ENCODE data around the gene CISTR.

CISTR gene

DNA sequence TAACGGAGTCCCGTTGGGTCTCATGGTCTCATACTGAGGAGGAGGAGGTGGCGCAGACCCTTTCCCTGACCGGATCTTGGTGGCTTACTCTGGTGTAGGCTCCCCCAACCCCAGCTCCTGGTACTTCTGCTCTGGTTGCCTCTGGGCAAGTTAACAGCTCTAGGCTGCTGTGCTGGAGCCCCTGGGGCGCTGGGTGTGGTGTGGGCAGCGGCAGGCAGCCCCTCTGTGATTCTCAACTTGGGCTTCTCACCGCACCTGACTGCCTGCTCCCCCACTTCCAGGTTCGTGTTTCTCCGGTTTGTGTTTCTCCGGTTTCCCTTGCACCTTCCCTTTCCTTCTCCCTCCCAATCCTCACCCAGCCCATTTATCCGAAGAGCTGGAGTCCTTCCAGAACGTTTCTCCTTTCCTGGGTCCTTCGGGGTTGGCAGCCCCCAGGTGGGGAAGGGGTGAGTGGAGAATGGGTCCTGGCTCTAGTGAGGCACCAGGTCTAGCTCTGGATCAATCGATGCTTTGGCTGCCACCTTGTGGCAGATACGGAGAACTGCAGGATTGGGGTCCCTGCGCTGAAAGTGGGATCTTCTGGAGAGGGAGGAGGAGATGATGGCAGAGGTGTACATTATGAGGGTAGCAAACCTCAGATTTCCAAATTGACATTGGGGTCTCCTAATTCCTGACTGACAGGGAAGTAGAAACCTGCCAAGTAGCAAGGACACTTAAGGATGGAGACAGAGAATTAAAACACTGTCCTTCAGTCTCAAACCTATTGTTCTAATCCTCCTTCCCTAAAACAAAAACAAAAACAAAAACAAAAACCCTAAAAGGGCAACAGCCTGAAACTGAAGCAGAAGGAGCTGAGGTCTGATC, 8.3 kb downstream of the CISTR start (continued):
- TF ChIP-seq ZEB2 (tag by site-specific recombination; IDR thresholded peaks at IDR 0.05) (peak; percentile 28; the same call in 1 of the 2 replicates), FEZF1 (tag by site-specific recombination; IDR thresholded peaks at IDR 0.05) (no peak), ZNF548 (tag by site-specific recombination; IDR thresholded peaks at IDR 0.05) (no peak), SP3 (tag by site-specific recombination; IDR thresholded peaks at IDR 0.05) (no peak), IKZF3 (tag by site-specific recombination; IDR thresholded peaks at IDR 0.05) (peak; percentile 40; the same call in 1 of the 2 replicates), ZNF660 (tag by site-specific recombination; IDR thresholded peaks at IDR 0.05) (0 out of 2 replicates have a peak, but pooled peaks have one; percentile 51), ZNF404 (tag by site-specific recombination; IDR thresholded peaks at IDR 0.05) (no peak), ZNF2 (tag by site-specific recombination; IDR thresholded peaks at IDR 0.05) (0 out of 2 replicates have a peak, but pooled peaks have one; percentile 77), ZNF16 (tag by site-specific recombination; IDR thresholded peaks at IDR 0.05; ENCODE audit: low read depth) (no peak), ZNF473 (tag by site-specific recombination; IDR thresholded peaks at IDR 0.05) (no peak), ZNF335 (tag by site-specific recombination; conservative IDR thresholded peaks at IDR 0.05) (peak; percentile 51), KLF7 (tag by site-specific recombination; IDR thresholded peaks at IDR 0.05; ENCODE audit: borderline replicate concordance) (no peak), ZNF600 (tag by site-specific recombination; IDR thresholded peaks at IDR 0.05) (no peak), ZNF138 (tag by site-specific recombination; IDR thresholded peaks at IDR 0.05; ENCODE audit: borderline replicate concordance) (no peak), ZNF837 (tag by site-specific recombination; IDR thresholded peaks at IDR 0.05) (no peak), PRDM1 (tag by site-specific recombination; IDR thresholded peaks at IDR 0.05) (peak; percentile 66), ZNF274 (IDR thresholded peaks at IDR 0.05; ENCODE audit: low read length) (no peak), ZNF274 (tag by site-specific recombination; IDR thresholded peaks at IDR 0.05; ENCODE audit: borderline replicate concordance) (no peak), ZNF501 (tag by site-specific recombination; IDR thresholded peaks at IDR 0.05) (no peak), ZNF654 (tag by site-specific recombination; IDR thresholded peaks at IDR 0.05; ENCODE audit: low read depth) (peak; percentile 89), ZNF302 (tag by site-specific recombination; IDR thresholded peaks at IDR 0.05; ENCODE audit: low read depth) (no peak), REPIN1 (tag by site-specific recombination; IDR thresholded peaks at IDR 0.05; ENCODE audit: low read depth) (no peak), ZXDB (tag by site-specific recombination; IDR thresholded peaks at IDR 0.05) (no peak)
- TF ChIP-seq, protein P1, sequence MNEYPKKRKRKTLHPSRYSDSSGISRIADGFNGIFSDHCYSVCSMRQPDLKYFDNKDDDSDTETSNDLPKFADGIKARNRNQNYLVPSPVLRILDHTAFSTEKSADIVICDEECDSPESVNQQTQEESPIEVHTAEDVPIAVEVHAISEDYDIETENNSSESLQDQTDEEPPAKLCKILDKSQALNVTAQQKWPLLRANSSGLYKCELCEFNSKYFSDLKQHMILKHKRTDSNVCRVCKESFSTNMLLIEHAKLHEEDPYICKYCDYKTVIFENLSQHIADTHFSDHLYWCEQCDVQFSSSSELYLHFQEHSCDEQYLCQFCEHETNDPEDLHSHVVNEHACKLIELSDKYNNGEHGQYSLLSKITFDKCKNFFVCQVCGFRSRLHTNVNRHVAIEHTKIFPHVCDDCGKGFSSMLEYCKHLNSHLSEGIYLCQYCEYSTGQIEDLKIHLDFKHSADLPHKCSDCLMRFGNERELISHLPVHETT (tag by site-specific recombination; IDR thresholded peaks at IDR 0.05), result no peak
- TF ChIP-seq, protein P2, sequence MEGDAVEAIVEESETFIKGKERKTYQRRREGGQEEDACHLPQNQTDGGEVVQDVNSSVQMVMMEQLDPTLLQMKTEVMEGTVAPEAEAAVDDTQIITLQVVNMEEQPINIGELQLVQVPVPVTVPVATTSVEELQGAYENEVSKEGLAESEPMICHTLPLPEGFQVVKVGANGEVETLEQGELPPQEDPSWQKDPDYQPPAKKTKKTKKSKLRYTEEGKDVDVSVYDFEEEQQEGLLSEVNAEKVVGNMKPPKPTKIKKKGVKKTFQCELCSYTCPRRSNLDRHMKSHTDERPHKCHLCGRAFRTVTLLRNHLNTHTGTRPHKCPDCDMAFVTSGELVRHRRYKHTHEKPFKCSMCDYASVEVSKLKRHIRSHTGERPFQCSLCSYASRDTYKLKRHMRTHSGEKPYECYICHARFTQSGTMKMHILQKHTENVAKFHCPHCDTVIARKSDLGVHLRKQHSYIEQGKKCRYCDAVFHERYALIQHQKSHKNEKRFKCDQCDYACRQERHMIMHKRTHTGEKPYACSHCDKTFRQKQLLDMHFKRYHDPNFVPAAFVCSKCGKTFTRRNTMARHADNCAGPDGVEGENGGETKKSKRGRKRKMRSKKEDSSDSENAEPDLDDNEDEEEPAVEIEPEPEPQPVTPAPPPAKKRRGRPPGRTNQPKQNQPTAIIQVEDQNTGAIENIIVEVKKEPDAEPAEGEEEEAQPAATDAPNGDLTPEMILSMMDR (tag by site-specific recombination; IDR thresholded peaks at IDR 0.05), result peak; percentile 83
- TF ChIP-seq, protein P3, sequence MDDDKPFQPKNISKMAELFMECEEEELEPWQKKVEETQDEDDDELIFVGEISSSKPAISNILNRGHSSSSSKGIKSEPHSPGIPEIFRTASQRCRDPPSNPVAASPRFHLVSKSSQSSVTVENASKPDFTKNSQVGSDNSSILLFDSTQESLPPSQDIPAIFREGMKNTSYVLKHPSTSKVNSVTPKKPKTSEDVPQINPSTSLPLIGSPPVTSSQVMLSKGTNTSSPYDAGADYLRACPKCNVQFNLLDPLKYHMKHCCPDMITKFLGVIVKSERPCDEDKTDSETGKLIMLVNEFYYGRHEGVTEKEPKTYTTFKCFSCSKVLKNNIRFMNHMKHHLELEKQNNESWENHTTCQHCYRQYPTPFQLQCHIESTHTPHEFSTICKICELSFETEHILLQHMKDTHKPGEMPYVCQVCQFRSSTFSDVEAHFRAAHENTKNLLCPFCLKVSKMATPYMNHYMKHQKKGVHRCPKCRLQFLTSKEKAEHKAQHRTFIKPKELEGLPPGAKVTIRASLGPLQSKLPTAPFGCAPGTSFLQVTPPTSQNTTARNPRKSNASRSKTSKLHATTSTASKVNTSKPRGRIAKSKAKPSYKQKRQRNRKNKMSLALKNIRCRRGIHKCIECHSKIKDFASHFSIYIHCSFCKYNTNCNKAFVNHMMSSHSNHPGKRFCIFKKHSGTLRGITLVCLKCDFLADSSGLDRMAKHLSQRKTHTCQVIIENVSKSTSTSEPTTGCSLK (tag by site-specific recombination; IDR thresholded peaks at IDR 0.05), result no peak
- TF ChIP-seq, protein P4, sequence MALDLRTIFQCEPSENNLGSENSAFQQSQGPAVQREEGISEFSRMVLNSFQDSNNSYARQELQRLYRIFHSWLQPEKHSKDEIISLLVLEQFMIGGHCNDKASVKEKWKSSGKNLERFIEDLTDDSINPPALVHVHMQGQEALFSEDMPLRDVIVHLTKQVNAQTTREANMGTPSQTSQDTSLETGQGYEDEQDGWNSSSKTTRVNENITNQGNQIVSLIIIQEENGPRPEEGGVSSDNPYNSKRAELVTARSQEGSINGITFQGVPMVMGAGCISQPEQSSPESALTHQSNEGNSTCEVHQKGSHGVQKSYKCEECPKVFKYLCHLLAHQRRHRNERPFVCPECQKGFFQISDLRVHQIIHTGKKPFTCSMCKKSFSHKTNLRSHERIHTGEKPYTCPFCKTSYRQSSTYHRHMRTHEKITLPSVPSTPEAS (tag by site-specific recombination; IDR thresholded peaks at IDR 0.05), result no peak
- TF ChIP-seq, protein P5, sequence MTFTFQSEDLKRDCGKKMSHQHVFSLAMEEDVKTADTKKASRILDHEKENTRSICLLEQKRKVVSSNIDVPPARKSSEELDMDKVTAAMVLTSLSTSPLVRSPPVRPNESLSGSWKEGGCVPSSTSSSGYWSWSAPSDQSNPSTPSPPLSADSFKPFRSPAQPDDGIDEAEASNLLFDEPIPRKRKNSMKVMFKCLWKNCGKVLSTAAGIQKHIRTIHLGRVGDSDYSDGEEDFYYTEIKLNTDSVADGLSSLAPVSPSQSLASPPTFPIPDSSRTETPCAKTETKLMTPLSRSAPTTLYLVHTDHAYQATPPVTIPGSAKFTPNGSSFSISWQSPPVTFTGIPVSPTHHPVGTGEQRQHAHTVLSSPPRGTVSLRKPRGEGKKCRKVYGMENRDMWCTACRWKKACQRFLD (tag by site-specific recombination; IDR thresholded peaks at IDR 0.05), result no peak
- TF ChIP-seq, protein P6, sequence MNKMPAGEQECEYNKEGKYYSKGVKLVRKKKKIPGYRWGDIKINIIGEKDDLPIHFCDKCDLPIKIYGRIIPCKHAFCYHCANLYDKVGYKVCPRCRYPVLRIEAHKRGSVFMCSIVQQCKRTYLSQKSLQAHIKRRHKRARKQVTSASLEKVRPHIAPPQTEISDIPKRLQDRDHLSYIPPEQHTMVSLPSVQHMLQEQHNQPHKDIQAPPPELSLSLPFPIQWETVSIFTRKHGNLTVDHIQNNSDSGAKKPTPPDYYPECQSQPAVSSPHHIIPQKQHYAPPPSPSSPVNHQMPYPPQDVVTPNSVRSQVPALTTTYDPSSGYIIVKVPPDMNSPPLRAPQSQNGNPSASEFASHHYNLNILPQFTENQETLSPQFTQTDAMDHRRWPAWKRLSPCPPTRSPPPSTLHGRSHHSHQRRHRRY (tag by site-specific recombination; IDR thresholded peaks at IDR 0.05), result no peak

Data from HEK293 (cell line).